ENCODE measurements around the gene KLHL9.
A peak's percentile ranks its signal among the peaks of the same experiment; 100 is the strongest.
"Not testable (repeated sequence)": the region's sequence is repeated elsewhere in the genome, so short reads cannot be mapped to it uniquely, and the experiment has no call there.

KLHL9 gene

GRCh38 chr9:21334701-21335632, at the start of gene KLHL9:
KLHL9 (minus strand) TSS chr9:21335404; CDS start chr9:21334859, 545 bp downstream.
- DNase-seq (ENCODE audit: low read depth in 2 of 2), result peak; percentile 73 to 77

DNA sequence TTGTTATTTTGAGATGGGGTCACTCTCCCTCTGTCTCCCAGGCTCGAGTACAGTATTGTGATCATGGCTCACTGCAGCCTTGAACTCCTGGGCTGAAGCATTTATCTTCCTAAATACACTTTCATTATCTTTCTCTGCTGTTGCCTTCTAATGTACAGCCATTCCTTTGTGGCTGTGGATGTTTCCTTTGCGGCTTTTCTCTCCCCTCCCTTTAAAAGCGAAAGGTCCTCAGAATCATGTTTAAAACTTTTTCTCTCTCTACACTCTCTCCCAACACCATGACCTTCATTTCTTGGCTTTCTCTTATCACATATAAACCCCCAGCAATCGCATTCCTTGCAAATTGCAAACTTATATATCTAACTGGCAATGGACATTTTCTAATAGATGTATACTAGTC, 48.4 kb upstream of the KLHL9 start:
- DNase-seq (ENCODE audit: low read depth in 2 of 2), result no peak

DNA sequence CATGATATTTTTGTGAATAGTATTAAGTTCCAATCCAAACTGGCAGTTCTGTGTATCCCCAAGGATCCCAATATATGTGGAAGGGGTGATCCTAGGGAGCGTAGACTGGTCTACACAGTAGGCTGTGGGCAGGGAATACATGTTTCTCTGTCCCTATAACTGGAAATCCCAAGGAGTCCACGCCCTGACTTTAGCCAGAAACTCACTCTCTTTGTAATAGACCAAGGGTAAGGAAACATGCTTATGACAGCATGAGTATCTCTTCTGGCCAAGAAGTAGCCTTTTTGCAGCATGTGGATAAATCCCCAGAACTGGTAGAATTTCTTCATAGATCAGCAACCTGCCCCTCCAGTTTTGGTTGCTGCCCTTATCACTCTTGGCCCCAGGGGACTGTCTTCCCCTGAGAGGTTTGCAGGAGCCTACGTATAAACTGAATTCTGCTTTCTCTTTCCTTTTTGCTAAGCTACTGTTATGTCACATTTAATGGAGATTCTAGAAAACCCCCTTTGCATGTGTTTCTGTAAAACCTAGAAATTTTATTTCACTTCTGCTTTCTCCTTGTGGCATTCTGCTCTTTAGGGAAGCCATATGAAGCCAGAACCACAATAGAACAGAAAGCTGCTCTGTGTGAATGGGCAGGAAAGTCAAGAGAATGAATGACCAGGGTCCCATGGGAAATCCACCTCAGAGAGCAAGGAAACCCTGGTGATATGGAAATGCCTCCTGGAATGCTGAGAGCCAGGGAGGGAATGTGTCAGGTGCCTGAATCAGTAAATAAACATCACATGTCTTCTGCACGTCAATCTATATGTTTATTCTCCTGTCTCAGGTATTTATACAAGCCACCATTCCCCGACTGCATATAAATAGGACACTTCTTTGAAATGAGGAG, 46.5 kb upstream of the KLHL9 start:
- DNase-seq (ENCODE audit: low read depth in 2 of 2), result no peak

DNA sequence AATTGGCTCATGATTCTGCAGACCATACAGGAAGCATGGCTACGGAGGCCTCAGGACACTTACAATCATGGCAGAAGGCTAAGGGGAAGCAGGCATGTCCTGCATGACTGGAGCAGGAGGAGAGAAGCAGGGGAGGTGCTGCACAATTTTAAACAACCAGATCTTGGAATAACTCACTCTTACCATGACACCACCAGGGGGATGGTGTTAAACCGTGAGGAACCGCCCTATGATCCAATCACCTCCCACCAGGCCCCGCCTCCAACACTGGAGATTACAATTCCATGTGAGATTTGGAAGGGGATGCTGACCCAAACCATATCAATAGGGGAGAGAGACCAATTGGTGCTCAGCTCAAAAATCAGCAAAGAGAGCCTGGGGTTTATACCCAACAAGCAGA, 36.3 kb upstream of the KLHL9 start:
- DNase-seq (ENCODE audit: low read depth in 2 of 2), result not testable (repeated sequence)

DNA sequence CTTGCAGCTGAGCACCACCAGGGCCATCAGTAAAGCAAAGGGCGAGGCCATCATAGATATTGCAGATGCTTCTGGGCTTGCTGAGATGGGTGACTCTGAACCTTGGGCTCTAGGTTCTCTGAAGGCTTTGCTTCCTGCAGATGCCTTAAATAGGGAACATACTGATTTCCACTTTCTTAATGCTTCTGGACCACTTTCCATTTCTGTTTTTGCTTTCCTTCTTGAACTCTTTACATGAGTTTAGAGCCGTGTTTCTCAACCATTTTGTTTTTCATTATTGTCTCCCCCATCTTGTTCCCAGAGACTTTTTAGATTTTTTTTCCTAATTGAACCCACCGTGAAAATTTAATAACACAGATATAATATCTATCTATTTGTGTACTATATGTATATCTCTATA, 32.8 kb upstream of the KLHL9 start, which contains the start of gene IFNA13:
IFNA13 (minus strand) TSS at position 101 of the 400 bp plus-strand sequence; CDS start at position 54, 47 bp downstream.
- DNase-seq (ENCODE audit: low read depth in 2 of 2), result no peak

- not testable (repeated sequence) for DNase-seq (ENCODE audit: low read depth in 2 of 2)
These were observed 32.0 kb upstream of the KLHL9 start for GRCh38 chr9:21367169-21367568.

- no peak for DNase-seq (ENCODE audit: low read depth in 2 of 2)
These were observed 27.1 kb upstream of the KLHL9 start for GRCh38 chr9:21362287-21362686.

DNA sequence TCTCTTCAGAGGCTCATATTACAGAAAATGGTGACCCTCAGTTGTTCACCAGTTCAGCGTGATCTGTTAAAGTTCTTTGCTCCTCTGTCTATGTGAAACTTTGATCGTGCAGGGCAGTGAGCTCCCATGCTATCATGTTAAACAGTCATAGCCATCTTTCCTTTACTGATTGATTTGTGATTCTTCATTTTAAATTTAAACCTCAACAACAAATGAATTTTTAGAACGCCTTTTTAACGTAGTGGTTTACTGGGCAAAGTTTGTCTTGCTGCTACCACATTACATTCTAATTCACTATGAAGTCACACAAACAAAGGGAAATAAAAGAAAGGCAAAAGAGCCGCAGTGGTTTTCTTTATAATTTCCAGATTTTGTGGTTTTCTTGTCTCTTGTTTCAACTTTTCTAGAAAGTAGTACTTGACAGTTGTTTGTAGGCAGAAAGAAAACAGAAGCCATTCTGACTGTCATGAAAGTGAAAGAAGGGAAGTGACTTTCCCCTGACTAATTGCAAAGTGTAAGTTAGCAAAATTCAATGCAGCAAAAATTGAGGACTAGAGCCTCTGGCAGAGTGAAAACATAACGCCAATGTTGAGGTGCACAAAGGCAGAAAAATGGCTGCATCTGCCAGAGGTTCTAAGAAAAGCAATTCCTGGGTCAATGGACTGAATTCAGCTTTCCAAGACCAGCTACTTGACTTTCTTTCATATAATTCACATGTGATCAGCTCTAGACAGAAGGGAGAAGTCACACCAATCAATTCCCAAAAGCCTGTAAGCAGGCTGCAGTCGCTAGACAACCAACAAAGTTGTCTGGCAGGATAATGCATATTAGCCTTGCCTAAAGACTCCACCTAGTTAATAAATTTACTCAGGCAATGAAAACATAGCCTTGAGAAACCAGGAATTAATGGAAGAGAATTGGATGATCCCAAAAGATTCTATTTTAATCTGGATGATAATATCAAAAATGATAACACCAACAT, 22.6 kb upstream of the KLHL9 start:
- no peak for DNase-seq (ENCODE audit: low read depth in 2 of 2)

- DNase-seq (ENCODE audit: low read depth in 2 of 2), result no peak
These were observed 15.6 kb upstream of the KLHL9 start, which contains the start of gene IFNA6 for GRCh38 chr9:21350787-21351186. IFNA6 (minus strand) TSS chr9:21350887; CDS start chr9:21350887, 0 bp downstream.

DNA sequence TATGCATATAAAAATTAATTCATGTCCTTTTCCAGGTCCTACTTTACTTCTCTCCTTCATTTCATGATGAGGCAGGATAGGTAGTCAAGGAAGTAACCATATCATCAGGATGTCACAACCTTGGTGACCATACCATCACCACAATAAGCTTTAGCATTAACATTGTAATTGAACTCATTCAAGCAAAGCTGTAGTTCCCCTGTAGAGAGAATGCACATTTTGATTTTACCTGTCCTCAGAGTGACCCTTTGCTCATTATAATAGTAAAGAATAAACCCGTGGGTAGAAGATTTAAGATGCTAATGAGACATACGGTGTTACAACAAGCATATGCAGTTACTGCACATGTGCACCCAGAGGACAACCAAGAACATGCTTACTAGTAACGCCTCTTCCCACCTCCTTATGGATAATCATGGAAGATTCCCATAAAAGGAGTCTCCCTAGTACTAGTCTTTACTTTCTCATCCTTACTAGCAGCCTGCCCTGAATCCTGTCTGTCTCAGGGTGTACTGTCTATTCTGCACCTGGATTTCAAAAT, 13.3 kb upstream of the KLHL9 start:
- no peak for DNase-seq (ENCODE audit: low read depth in 2 of 2)

DNA sequence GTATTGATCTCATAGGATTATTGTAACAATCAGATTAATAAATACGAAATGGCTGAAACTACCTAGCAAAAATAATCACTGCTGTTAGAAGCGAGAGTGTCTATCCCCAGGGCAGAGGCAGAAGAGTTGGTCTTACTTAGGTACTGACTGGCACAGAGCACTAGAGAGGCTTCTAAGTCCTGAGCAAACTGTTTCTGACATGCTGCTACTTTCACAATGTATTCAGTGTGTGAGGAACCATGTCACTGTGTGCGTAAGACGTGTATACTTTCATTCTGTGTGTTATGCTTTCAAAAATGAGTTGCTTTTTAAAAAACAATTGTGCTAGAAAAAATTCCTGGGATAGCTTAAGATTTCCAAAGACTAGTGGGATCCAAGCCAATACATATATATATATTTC, 5.5 kb upstream of the KLHL9 start:
- DNase-seq (ENCODE audit: low read depth in 2 of 2), result no peak

DNA sequence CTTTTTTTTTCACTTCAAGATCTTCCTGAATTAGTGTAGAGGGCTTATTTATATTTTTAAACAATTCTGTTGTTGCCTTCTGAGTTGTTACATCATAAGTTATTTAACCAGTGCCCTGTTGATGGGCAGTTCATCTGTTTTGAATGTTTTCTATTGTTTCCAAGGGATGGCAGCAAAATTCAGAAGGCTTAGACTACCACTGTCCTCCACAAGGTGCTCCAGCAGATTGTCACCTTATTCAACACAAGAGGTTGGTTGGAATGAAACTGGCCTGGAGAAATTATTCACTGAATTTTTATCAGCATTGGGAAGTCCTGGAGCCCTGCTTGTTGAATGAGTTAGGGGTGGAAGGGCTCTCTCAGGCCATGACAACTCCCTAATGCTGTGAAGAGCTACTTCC, 1.3 kb upstream of the KLHL9 start:
- no peak for DNase-seq (ENCODE audit: low read depth in 2 of 2)

- no peak for DNase-seq (ENCODE audit: low read depth in 2 of 2)
These were observed 2.0 kb downstream of the KLHL9 start for GRCh38 chr9:21333226-21333625.

DNA sequence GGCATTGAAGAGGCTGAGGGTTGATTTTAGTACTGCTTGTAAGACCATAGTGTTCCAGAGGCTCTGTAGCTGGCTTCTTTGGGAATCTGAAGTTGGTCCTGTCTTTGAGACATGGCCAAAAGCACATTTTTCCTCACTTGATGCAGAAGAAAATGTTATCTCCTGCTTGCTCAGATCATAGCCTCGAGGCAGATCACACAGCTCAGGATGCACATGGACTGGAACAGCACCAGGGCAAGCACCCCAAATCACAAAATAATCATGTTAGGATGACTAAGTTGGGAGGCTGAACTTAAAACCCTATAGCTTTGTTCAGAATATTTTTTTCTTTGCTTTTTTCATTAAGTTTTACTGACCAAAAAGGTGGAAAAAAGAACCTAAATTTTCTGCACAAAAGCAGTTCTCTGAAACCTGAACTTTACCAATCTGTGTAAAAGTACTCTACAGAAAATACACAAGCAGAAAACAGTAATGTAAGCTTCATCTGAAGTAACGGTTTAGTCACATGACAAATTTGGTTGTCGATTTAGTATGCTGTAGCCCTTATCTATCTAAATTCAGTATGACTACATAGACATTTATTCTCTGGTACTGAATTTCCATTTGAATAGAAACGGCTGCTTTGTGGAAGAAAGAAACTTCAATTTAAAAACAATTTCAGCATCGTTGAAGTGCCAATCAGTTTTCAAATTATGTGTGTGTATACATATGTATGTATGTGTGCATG, 3.4 kb downstream of the KLHL9 start:
- no peak for DNase-seq (ENCODE audit: low read depth in 2 of 2)

DNA sequence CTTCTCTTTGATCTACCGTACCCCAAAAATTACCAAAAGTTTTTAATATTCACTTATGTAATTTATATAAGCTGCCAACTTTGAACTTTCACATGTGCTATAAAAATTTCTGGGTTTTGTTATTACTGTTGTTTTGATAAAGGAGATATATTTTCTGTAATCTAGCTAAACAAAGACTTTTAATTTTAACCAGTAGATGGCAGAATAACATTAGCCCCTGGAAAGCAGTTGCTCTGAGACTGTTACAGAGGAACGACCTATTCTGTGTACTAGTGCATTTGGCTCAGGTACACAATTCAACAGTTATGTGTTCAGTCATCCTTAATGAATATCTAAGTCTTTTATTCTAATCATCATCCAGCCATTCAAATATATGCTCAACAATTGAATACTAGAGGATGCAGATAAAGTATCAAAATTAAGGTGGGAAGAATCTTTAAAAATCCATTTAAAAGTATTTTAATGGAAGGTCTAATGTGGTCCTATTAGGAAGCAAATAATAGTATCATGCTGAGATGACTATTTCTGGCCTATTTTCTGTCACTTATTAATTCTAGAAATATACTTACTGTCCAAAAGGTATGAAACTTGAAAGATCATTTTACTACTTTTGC, 8.6 kb downstream of the KLHL9 start:
- no peak for DNase-seq (ENCODE audit: low read depth in 2 of 2)

DNA sequence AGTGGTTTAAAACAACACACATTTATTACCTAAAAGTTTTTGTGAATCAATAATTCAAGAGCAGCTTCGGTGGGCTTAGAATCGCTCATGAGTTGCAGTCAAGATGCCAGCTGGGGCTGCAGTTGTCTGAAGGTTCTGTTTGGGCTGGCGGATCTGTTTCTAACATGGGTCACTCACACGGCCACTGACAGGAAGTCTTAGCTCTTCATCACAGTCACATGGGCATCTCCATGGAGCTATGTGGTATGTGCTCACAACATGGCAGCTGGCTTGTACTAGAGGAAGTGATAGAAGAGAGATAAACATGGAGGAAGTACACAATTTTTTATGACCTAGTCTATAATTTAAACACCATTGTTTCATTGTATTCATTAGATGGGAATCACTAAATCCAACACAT, 11.2 kb downstream of the KLHL9 start:
- no peak for DNase-seq (ENCODE audit: low read depth in 2 of 2)

DNA sequence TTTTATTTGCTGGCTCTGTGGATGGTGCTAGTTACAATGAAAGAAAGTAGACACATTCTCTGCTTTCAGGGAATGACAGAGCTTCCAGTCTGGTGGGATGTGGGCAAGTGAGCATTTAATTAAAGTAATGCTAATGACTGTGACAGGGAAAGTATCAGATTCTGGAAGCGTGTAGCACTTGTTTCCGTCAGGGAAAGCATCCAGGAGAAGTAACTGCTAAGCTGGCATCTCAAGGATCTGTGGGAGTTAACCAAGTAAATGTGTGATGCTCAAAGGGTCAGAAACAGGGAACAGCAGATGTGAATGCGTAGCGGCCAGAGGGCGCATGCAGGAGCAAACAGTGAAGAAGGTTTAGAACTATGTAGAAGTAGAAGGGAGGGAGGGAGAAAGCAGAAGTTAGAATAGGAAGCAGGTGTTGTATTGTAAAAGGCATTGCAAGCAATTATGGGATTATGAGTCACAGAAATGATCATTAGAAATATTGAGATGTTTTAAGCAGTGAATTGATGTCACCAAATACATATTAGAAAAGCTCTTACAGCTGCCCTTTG, 12.2 kb downstream of the KLHL9 start:
- no peak for DNase-seq (ENCODE audit: low read depth in 2 of 2)

- DNase-seq (ENCODE audit: low read depth in 2 of 2), result no peak
These were observed 14.7 kb downstream of the KLHL9 start for GRCh38 chr9:21320465-21320864.

Data from activated CD8-positive, alpha-beta memory T cell treated with anti-CD3 and anti-CD28 coated beads for 4 hours (primary cell).